ENCODE measurements around the gene SRMS. TPM values are rescaled to one million over a fixed set of nuclear protein-coding genes. Genes with fewer than 3 reads are reported as not detected.
A peak's percentile ranks its signal among the peaks of the same experiment; 100 is the strongest.

SRMS gene
- total RNA-seq, 1 experiment from 2014 or later = 3.2 TPM

- peak overlapping the region; percentile 76 for H3K4me2 ChIP-seq (ENCODE audit: low read length)
Measured at GRCh38 chr20:63542031-63542559, 5.5 kb downstream of the SRMS start.

More at GRCh38 chr20:63542031-63542559, 5.5 kb downstream of the SRMS start:
- DNase-seq (ENCODE audit: low read depth, low spot score) (no peak), ATAC-seq (peak; percentile 20)
- Histone ChIP-seq H4K20me1 (ENCODE audit: insufficient read depth) (no peaks in the 10 kb centered on the region), H2AFZ (ENCODE audit: low read depth, low read length, poor library complexity, severe bottlenecking) (no peak overlapping the region), H3K79me2 (ENCODE audit: insufficient read depth, low read length) (no peaks in the 10 kb centered on the region), H3K4me3 (replicated peaks in 1 of 2; ENCODE audit: low read depth in 1 of 2, low read length in 2 of 2) (peak overlapping the region; percentile 59 to 64), H3K9me3 (ENCODE audit: control insufficient read depth in 1 of 2, insufficient read depth in 1 of 2, low read depth in 1 of 2, low read length in 2 of 2) (no peaks in the 10 kb centered on the region), H3K27ac (ENCODE audit: low read depth, low read length) (peak overlapping the region; percentile 72), H3K36me3 (ENCODE audit: control insufficient read depth in 1 of 2, insufficient read depth in 2 of 2, low read length in 2 of 2) (no peaks in the 10 kb centered on the region), H3K9me2 (ENCODE audit: insufficient read depth) (no peaks in the 10 kb centered on the region), H3K9ac (ENCODE audit: low read length) (peak overlapping the region; percentile 67), H3K4me1 (ENCODE audit: control insufficient read depth in 1 of 2, insufficient read depth in 2 of 2, low read length in 2 of 2) (peaks cover 46 to 90% of the 10 kb centered on the region in 2 experiments), H3K27me3 (ENCODE audit: insufficient read depth, low read length) (no peaks in the 10 kb centered on the region)
- CTCF ChIA-PET = interaction anchor here (0.6 to 1.1 kb wide), 2 partner anchors 439 to 533 kb away, joined by 3 to 7 read pairs; partner anchors contain the start of gene PRPF6
- TF ChIP-seq ZFX (IDR thresholded peaks at IDR 0.05) (peak; percentile 77), SP1 (IDR thresholded peaks at IDR 0.05; ENCODE audit: low read depth) (no peak), ZBTB33 (IDR thresholded peaks at IDR 0.05; ENCODE audit: extremely low read depth, insufficient replicate concordance, low read length) (no peak), POLR2AphosphoS5 (IDR thresholded peaks at IDR 0.05; ENCODE audit: low read depth, low read length) (peak; percentile 82), POLR2A (IDR thresholded peaks at IDR 0.05; ENCODE audit: borderline replicate concordance, extremely low read depth, insufficient read depth, insufficient read length) (peak; percentile 55), SRF (IDR thresholded peaks at IDR 0.05; ENCODE audit: low read depth) (no peak)
- POLR2A ChIA-PET = interaction anchor here (0.6 to 1.1 kb wide), 5 partner anchors 9 to 32 kb away, joined by 3 to 5 read pairs (median 3); partner anchors contain the start of gene HELZ2
- BruUV-seq (replicated peaks) = TSS peak; percentile 72
- intact Hi-C loops (cut with micrococcal nuclease) = no loop called here
- RAD21 ChIA-PET (ENCODE audit: low non-redundant PET in 1 of 2, low total read pairs in 2 of 2, uncharacterized antibody in 2 of 2, unreplicated experiment in 2 of 2) = interaction anchor here in 1 of 2 experiments (0.5 kb wide), 1 partner anchor 86 kb away, joined by 4 read pairs; no protein-coding TSS in a partner anchor
